B cell (primary cell): Measurements from ENCODE around the gene XPO4. TPM values are rescaled to one million over a fixed set of nuclear protein-coding genes. Genes with fewer than 3 reads are reported as not detected.

Experiments used
- polyA plus RNA-seq: library from polyadenylated mRNA; depleted of rRNA; stranded (reverse); fragments of >200 nt; gene quantifications from 2 replicates; pipeline ENCODE4 v1.2.3, GENCODE V29; 2012
- total RNA-seq, 2 donors: library from RNA; stranded (reverse); fragments of 120-200 nt in 1 of 2; gene quantifications; 1 replicate in 1 of 2; 2 replicates in 1 of 2; pipeline versions ENCODE4 v1.2.3 to v1.2.4, GENCODE V29; 2013 to 2022

Gene XPO4
- total and polyA plus RNA-seq, 2 donors (not counting 1 experiment from before 2014, with no cell fraction given), result 6.2 to 25.9 TPM

Other genes with a start within 250 kb of the XPO4 start
- not detected in 2 replicates for gene IL17D, start 199.0 kb downstream of the XPO4 start, total RNA-seq
- 0.09 TPM in 1 of 2 replicates, not detected in the other for gene IL17D, start 199.0 kb downstream of the XPO4 start, polyA plus RNA-seq
- 4.1 and 4.9 TPM in 2 replicates for gene EEF1AKMT1, start 128.8 kb downstream of the XPO4 start, total RNA-seq
- gene EEF1AKMT1, start 128.8 kb downstream of the XPO4 start, polyA plus RNA-seq, result 2.7 and 2.9 TPM in 2 replicates
- gene LATS2, start 158.8 kb upstream of the XPO4 start, total RNA-seq, result 2.7 and 2.9 TPM in 2 replicates
- 1.3 and 1.9 TPM in 2 replicates for gene LATS2, start 158.8 kb upstream of the XPO4 start, polyA plus RNA-seq
- gene SAP18, start 237.4 kb upstream of the XPO4 start, total RNA-seq, result 151 and 165 TPM in 2 replicates
- gene SAP18, start 237.4 kb upstream of the XPO4 start, polyA plus RNA-seq, result 20.6 and 33.0 TPM in 2 replicates